Measurements from ENCODE around the gene SRGAP1. TPM values are rescaled to one million over a fixed set of nuclear protein-coding genes. Genes with fewer than 3 reads are reported as not detected.
"Not testable (repeated sequence)": the region's sequence is repeated elsewhere in the genome, so short reads cannot be mapped to it uniquely, and the experiment has no call there.

Gene SRGAP1
- polyA plus RNA-seq, 1 donor from 2014 or later: not detected

DNA sequence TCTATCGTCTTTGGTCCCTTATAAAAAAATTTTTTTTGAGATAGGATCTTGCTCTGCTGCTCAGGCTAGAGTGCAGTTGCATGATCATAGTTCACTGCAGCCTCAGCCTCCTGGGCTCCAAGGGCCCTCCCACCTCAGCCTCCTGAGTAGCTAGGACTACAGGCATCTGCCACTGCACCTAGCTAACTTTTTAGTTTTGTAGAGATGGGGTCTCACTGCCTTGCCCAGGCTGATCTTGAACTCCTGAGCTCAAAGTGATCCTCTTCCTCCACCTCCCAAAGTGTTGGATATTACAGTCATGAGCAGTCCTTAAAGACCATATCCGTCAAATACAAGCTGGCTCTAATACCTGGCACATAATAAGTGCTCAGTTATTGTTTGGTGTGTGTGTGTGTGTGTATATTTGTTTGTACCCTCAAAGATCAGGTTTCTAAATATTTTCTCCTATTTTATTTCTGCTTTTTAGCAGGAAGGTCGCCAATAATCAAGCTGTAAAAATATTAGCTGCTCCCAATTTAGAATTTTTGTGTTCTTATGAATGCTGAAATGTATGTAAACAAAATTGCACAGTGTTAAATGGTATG lies 30.5 kb downstream of the SRGAP1 start:
- Mint-ChIP-seq H3K4me3 (no peak overlapping the region), H3K36me3 (peaks cover 2% of the 10 kb centered on the region), H3K9me3 (peaks cover 0 to under 1% (median 0%) of the 10 kb centered on the region in 3 donors), H3K27ac (no peak overlapping the region), H3K27me3 (peaks cover 7% of the 10 kb centered on the region), H3K4me1 (no peaks in the 10 kb centered on the region)

DNA sequence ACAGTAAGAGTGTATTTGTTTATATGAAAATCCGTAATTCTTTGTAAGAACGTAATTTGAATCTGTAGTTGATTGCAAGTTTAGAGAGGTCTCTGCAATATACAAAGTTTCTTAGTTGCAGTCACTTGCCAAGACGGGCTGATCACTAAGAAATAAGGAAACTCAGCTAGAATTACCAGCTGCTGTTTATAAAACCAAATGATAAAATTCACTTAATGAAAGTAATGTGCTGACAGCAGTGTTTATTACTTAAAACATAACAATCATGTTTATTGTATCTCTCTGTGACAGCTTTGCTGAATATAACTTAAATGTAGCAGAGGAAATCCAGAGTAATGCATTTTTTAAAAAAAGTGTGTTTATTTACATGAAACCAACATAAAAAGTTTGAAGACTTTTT lies 31.2 kb downstream of the SRGAP1 start:
- Mint-ChIP-seq H3K27ac (no peak overlapping the region), H3K27me3 (peaks cover 7% of the 10 kb centered on the region), H3K9me3 (peaks cover 0 to 1% (median 0%) of the 10 kb centered on the region in 3 donors), H3K4me3 (no peak overlapping the region), H3K36me3 (peaks cover 2% of the 10 kb centered on the region), H3K4me1 (no peaks in the 10 kb centered on the region)

DNA sequence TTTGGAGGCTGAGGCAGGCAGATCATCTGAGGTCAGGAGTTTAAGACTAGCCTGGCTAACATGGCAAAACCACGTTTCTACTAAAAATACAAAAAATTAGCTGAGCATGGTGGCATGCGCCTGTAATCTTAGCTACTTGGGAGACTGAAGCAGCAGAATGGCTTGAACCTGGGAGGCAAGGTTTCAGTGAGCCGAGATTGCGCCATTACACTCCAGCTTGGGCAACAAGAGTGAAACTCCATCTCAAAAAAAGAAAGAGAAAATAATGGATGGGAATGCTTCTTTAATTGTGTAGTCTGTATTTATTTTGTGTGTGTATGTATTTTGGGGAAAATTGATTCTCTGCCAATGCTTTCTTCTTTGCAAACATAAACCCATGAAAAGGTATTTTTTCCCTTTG lies 32.5 kb downstream of the SRGAP1 start:
- Mint-ChIP-seq H3K4me1 (no peaks in the 10 kb centered on the region), H3K9me3 (peaks cover 0 to 1% (median 0%) of the 10 kb centered on the region in 3 donors), H3K27ac (no peak overlapping the region), H3K27me3 (peaks cover 1% of the 10 kb centered on the region), H3K4me3 (no peak overlapping the region), H3K36me3 (peaks cover 1% of the 10 kb centered on the region)

DNA sequence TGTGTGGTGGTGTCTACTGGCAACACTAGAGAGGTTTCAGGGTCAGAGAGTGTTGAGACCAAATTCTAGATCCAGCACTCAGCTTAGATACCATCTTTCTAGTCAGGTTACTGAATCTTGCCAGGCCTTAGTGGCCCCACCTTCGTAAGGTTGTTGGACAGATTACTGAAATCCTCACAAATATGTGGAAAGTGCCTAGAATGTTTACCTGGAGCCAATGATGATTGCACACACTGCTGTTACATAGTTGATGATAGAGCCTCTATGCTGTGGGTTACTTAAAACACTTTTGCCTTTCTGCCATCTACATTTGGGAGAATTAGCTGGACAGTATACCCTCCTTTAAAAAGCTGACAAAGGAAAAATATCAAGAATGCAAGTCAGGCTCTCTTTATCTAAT lies 33.2 kb downstream of the SRGAP1 start:
- Mint-ChIP-seq H3K9me3 (peaks cover 0 to 1% (median 0%) of the 10 kb centered on the region in 3 donors), H3K27ac (no peak overlapping the region), H3K4me1 (no peaks in the 10 kb centered on the region), H3K27me3 (peaks cover 1% of the 10 kb centered on the region), H3K4me3 (no peak overlapping the region), H3K36me3 (no peaks in the 10 kb centered on the region)

DNA sequence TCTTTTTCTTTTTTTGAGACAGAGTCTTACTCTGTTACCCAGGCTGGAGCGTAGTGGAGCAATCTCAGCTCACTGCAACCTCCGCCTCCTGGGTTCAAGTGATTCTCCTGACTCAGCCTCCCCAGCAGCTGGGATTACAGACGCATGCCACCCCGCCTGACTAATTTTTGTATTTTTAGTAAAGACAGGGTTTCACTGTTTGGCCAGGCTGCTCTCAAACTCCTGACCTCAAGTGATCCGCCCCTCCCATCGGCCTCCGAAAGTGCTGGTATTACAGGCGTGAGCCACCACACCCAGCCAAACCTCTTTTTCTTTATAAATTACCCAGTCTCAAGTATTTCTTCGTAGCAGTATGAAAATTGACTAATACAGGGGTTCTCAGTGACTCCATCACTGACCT lies 35.7 kb downstream of the SRGAP1 start:
- H3K9me3 Mint-ChIP-seq, H3K36me3 Mint-ChIP-seq, H3K4me1 Mint-ChIP-seq, H3K27ac Mint-ChIP-seq, H3K4me3 Mint-ChIP-seq, H3K27me3 Mint-ChIP-seq: not testable (repeated sequence)

DNA sequence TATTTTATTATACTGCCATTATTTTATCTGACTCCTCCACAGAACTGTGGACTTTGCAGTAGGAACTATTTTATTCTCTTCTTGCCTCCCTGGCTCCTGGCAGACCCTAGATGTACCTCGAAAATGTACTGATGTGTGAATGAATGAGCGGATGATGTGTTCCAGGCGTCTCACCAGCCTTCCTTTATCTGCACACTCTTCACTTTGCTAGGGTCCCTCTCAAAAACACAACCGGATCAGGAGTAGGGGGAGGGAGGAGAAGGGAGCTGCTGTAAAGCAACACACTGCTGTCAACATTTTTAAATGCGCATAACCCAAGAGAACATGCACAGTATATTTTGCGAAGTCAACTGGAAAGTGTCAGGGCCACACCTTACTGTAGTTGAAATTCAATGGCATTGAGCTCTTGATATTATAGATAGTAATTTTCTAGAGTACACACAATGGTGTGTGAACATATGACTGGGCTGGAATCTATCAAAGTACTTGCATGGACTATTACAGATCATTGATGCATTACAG lies 36.3 kb downstream of the SRGAP1 start:
- no peak overlapping the region for H3K27ac Mint-ChIP-seq
- no peak overlapping the region for H3K4me3 Mint-ChIP-seq
- H3K4me1 Mint-ChIP-seq: no peaks in the 10 kb centered on the region
- no peaks in the 10 kb centered on the region for H3K36me3 Mint-ChIP-seq
- H3K9me3 Mint-ChIP-seq: peaks cover 0 to 1% (median 0%) of the 10 kb centered on the region in 3 donors
- H3K27me3 Mint-ChIP-seq: no peaks in the 10 kb centered on the region

DNA sequence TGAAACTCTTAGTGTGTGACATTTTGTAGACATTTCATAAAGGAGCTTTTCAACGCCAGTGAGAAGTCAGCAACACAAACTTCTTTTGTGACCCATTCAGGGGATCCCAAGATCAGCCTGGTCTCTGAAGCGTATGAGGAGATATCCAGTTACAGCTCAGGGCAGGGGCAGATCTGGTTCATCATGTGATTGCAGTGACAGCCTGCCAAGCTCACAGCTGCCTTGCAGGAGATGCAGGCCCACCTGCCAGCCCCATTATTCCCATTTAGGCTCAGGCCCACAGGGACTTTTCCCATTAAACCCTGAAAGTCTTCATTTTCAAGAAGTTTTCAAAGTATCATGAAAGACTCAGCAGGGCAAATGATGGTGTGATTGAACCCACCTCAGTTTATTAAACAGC lies 38.3 kb downstream of the SRGAP1 start:
- no peaks in the 10 kb centered on the region for H3K4me1 Mint-ChIP-seq
- peaks cover 0 to 1% (median 0%) of the 10 kb centered on the region in 3 donors for H3K9me3 Mint-ChIP-seq
- H3K27me3 Mint-ChIP-seq: no peaks in the 10 kb centered on the region
- no peak overlapping the region for H3K27ac Mint-ChIP-seq
- no peak overlapping the region for H3K4me3 Mint-ChIP-seq
- H3K36me3 Mint-ChIP-seq: no peaks in the 10 kb centered on the region

DNA sequence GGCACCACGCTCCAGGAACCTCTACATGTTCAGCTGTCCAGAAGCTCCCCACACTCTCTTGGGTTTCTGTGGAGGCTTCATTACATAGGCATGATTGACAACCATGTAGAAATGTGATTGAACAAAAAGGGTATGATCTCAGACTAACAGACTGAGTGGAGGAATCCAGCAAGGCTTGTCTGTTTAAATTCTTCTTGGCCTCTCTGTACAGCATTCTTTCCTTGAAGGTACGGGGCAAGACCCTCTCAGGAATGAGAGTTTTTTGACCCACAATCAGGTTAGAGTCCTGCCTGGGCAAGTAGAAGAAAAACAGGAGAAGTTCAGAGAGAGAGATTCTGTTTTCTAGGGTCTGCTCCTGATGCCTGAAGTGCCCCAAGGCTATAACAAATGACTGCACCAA lies 40.9 kb downstream of the SRGAP1 start:
- H3K36me3 Mint-ChIP-seq: no peaks in the 10 kb centered on the region
- H3K27ac Mint-ChIP-seq: no peak overlapping the region
- H3K4me1 Mint-ChIP-seq: no peaks in the 10 kb centered on the region
- H3K4me3 Mint-ChIP-seq: no peak overlapping the region
- no peaks in the 10 kb centered on the region for H3K27me3 Mint-ChIP-seq
- no peaks in the 10 kb centered on the region for H3K9me3 Mint-ChIP-seq

DNA sequence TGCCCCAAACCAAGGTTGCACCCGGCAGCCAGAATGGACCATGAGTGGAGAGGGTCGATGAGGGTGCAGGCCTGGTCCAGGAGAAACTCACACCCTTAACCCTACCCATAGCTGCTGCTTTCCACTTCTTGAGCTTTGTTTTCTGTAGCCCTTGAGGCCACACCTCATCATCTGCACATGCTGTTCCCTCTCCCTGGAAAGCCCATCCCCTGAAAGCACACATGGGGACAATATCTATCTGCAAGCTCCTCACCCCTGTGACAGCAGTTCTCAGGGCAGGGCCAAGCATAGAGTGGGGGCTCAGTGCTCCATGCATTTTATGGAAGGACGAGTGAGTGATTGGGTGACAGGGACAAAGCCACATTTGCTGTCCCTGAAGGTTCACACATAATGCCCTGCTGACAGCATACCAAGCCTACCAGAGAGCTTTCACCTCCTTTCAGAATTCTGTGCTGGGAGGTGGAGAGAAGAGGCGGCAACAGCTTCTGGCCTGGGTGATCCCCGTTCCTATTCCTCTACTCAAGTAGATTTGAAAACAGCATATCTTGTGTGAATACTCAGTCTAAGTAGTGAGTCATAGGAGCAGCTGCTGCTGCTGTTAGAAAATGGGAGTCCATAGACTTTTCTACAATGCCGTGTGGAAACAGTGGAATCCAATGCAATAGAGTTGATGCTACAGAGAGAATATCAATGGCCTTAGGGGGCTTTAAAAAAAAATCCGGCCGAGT lies 44.6 kb downstream of the SRGAP1 start:
- no peaks in the 10 kb centered on the region for H3K27me3 Mint-ChIP-seq
- H3K4me3 Mint-ChIP-seq: no peak overlapping the region
- no peaks in the 10 kb centered on the region for H3K36me3 Mint-ChIP-seq
- H3K27ac Mint-ChIP-seq: no peak overlapping the region
- peaks cover 0 to 1% (median 0%) of the 10 kb centered on the region in 3 donors for H3K9me3 Mint-ChIP-seq
- H3K4me1 Mint-ChIP-seq: no peaks in the 10 kb centered on the region

DNA sequence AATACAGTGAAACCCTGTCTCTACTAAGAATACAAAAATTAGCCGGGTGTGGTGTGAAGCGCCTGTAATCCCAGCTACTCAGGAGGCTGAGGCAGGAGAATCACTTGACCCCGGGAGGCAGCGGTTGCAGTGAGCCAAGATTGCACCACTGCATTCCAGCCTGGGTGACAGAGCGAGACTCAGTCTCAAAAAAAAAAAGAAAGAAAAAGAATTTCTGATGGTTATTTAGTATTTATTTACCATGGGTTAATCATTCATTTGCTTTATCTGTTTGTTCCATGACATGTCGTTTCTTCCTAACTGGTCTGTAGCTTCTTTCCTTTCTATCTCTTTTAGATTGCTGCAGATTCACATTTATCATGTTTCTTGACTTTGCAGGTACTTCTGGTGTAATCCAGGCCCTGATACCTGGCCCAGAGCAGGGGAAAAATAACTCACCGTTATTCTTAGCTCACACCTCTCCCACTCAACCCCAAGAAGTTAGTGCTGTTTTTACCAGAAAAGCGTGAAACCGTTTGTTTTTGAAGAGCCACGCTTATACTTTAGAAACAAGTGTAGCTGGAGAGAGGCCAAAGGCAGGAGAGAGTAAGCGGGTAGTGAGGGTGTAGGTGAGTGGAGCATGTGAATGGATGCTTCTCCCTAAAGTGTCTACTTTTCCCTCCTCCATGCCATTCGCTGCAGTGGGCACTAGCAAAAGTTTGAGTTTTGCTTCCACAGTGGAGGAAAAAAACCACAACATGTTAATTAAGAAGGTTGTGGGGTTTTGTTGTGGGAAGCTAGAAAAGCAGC lies 45.4 kb downstream of the SRGAP1 start:
- Mint-ChIP-seq H3K27me3 (no peaks in the 10 kb centered on the region), H3K4me1 (no peaks in the 10 kb centered on the region), H3K27ac (no peak overlapping the region), H3K4me3 (no peak overlapping the region), H3K36me3 (no peaks in the 10 kb centered on the region), H3K9me3 (peaks cover 0 to 6% (median 0%) of the 10 kb centered on the region in 3 donors)

DNA sequence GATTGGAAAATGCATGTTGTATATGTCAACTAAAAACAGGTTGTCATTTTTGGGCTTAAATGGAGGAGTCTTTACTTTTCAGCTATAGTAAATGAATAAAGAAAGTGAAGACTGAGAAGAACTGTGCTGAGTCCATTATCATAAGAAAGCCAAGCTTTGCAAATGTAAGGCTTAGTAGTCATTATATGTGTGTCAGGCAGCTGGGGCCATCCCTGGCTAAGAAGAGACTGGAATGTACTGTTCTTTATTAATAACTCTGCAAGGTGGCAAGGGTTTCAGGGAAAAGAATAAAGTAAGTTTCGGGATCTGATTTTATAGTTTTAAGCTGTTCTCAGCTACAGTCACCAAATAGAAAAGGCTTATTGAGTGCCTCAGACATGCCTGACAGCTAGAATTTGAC lies 48.7 kb downstream of the SRGAP1 start:
- peaks cover 0 to 6% (median 0%) of the 10 kb centered on the region in 3 donors for H3K9me3 Mint-ChIP-seq
- H3K27me3 Mint-ChIP-seq: no peaks in the 10 kb centered on the region
- no peaks in the 10 kb centered on the region for H3K4me1 Mint-ChIP-seq
- no peak overlapping the region for H3K27ac Mint-ChIP-seq
- H3K4me3 Mint-ChIP-seq: no peak overlapping the region
- H3K36me3 Mint-ChIP-seq: no peaks in the 10 kb centered on the region

DNA sequence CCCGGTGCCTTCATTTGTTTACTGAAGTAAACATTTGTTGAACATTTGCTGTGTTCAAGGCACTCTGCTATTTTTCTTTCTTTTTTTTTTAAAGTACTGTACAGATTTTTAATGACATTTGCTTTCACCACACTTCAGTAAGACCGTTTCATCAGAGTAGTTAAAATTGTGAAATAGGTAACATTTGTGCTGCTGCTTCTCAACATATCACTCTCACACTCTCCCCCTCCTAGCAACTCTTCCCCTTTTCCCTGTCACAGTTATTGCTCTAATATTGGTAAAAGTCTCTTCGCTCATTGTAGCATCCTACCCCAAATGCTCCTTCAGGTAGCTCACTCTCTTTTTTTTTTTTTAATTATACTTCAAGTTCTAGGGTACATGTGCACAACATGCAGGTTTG lies 49.6 kb downstream of the SRGAP1 start:
- H3K9me3 Mint-ChIP-seq: peaks cover 0 to 6% (median 0%) of the 10 kb centered on the region in 3 donors
- H3K36me3 Mint-ChIP-seq: no peaks in the 10 kb centered on the region
- no peaks in the 10 kb centered on the region for H3K4me1 Mint-ChIP-seq
- no peak overlapping the region for H3K4me3 Mint-ChIP-seq
- no peaks in the 10 kb centered on the region for H3K27me3 Mint-ChIP-seq
- no peak overlapping the region for H3K27ac Mint-ChIP-seq

DNA sequence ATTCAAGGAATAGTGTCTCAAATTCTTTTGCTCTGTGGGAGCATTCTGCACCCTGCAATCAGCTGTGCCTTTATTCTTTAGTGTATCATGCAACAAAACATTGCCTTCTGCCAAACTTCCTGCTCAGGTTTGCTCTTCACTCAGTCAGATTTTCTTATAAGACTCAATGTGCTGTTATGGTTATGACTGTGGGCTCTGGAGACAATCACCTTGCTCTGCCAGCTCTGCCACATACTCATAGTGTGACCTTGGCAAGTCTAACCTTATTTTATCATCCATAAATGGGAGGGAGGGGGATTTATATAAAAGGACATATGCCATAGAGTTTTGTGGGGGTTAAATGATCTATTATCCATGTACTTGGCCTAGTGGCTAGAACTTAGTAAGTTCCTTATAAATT lies 51.3 kb downstream of the SRGAP1 start:
- no peaks in the 10 kb centered on the region for H3K36me3 Mint-ChIP-seq
- H3K27me3 Mint-ChIP-seq: peaks cover 1% of the 10 kb centered on the region
- H3K4me1 Mint-ChIP-seq: no peaks in the 10 kb centered on the region
- no peak overlapping the region for H3K4me3 Mint-ChIP-seq
- H3K27ac Mint-ChIP-seq: no peak overlapping the region
- H3K9me3 Mint-ChIP-seq: peaks cover 0 to 5% (median 0%) of the 10 kb centered on the region in 3 donors

DNA sequence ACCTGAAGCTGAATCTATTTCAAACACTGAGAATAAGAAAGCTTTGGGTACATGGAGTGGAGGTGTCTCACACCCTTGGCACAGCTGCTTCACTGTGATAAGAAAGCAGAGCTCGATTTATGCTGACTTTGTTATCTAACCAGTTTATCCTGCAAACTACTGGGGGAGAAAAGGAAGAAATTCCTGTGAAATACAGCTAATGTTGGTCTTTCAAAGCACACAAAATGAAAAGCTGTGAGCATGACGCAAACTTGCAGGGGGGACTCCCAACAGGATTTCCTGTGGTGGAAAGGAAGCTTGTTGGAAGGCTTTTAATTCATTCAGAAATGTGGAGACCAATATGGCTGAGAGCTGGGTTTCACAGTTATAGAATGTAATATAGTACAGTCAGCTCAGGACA lies 53.4 kb downstream of the SRGAP1 start:
- H3K27me3 Mint-ChIP-seq: peaks cover 9% of the 10 kb centered on the region
- peaks cover 0 to 5% (median 0%) of the 10 kb centered on the region in 3 donors for H3K9me3 Mint-ChIP-seq
- H3K4me3 Mint-ChIP-seq: no peak overlapping the region
- no peak overlapping the region for H3K27ac Mint-ChIP-seq
- peaks cover 2% of the 10 kb centered on the region for H3K36me3 Mint-ChIP-seq
- no peaks in the 10 kb centered on the region for H3K4me1 Mint-ChIP-seq

DNA sequence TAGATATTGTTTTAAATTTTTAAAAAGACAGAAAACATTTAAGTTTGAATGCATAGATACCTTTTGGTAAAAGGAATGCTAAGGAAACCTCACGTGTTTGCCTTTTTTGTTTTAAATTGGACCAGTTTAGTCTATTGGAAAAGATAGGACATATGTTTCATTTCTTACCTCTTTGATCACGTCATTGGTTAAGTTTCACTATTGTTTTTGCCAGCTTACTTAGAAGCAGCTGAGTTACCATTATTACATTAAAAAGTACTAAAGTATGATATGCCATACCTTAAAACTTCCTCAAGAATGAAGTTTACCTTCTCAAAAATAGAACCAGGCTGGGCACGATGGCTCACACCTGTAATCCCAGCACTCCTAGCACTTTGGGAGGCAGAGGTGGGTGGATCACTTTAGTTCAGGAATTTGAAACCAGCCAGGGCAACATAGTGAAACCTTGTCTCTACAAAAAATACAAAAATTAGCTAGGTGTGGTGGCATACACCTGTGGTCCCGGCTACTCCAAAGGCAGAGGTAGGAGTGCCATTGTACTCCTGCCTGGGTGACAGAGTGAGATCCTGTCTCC lies 54.4 kb downstream of the SRGAP1 start:
- no peak overlapping the region for H3K4me3 Mint-ChIP-seq
- peaks cover 0 to 5% (median 0%) of the 10 kb centered on the region in 3 donors for H3K9me3 Mint-ChIP-seq
- peaks cover 2% of the 10 kb centered on the region for H3K36me3 Mint-ChIP-seq
- H3K27me3 Mint-ChIP-seq: peaks cover 9% of the 10 kb centered on the region
- H3K4me1 Mint-ChIP-seq: no peaks in the 10 kb centered on the region
- H3K27ac Mint-ChIP-seq: no peak overlapping the region

All from IgD-negative memory B cell (primary cell).